Stimulated activated CD8-positive, alpha-beta memory T cell treated with anti-CD3 and anti-CD28 coated beads, Interleukin-15, amount 100 ng/mL, for 1 hour (primary cell): Measurements from ENCODE around the gene MMD.
A peak's percentile ranks its signal among the peaks of the same experiment; 100 is the strongest.
"Not testable (repeated sequence)": the region's sequence is repeated elsewhere in the genome, so short reads cannot be mapped to it uniquely, and the experiment has no call there.

Experiments used
- DNase-seq: peaks from one replicate; pipeline ENCODE4 v3.0.0-alpha.2; 2020; ENCODE audit warnings: low read depth

Gene MMD

DNA sequence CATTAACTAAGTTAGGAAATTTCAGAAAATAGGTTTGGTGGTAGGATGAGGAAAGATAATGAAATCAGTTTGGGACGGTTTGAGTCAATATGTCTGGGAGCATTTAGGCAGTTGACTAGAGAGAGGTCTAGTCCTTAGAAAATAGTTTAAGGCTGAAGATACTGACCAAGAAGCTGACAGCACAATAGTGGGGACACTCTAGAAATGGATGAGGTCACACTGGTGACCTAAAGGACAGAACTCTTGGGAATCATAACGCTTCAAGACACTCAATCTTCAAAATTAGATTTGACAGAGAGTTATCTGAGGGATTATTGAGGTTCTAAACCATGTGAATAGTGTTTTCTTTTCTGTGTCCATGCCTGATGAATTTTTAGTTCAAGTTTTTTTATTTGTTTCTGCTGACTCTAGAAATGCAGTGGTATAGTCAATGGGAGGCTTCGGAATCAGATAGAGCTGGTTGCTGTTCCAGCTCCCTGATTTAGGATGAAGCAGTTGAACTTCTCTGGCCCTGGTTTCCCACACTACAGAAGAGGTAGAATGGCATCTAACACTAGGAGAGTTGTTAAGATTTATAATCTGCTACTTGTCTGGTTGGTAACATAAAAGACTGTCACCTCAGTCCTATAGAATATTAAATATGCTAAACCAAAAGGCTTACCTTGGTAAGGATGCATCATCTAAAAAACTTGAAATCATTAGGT, 29.7 kb downstream of the MMD start:
- no peak for DNase-seq

DNA sequence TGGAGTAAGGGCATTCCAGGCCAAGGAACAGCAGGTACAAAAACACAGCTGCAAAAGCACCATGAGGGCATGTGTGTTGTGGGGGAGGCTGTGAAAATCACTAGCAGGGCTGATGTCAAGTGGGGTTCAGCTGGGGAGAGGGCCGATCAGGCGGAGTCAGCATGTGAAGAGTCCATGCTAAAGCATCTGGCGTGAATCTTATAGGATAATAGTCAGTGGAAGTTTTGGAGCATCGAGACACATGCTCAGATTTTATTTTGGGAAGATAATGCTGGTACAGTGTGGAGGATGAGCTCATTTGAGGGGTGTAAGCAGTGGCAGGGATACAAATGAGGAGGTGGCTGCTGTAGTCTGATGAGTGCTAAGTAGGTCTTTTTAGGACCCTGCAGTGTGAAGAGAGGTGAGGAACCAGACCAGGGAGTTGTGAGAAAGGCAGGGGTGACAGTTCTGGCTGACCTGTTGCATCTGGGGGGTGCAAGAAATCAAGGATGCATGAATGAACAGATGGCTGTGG, 30.3 kb downstream of the MMD start:
- no peak for DNase-seq

- no peak for DNase-seq
Measured at GRCh38 chr17:55390364-55390977, 31.2 kb downstream of the MMD start.

- DNase-seq = not testable (repeated sequence)
Measured at GRCh38 chr17:55389715-55390114, 31.9 kb downstream of the MMD start.

DNA sequence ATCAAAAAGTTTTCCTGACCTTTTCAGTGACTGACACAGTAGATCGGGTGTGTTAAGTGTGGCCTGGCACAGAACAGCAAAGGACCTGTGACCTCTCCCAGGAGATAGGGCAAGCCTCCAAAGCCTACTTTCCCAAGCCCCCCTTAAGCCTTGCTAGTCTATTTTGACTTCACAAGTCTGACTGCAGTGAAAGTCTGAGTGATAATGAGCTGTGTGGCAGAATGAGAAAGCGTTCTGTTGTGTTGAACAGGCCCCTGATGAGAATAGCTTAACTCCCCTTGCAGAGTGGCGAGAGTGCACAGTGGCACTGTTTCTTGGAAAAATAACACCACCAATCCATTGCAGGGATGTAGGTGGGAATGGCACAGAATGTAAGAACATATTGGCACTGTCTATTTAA, 32.8 kb downstream of the MMD start:
- DNase-seq = no peak

DNA sequence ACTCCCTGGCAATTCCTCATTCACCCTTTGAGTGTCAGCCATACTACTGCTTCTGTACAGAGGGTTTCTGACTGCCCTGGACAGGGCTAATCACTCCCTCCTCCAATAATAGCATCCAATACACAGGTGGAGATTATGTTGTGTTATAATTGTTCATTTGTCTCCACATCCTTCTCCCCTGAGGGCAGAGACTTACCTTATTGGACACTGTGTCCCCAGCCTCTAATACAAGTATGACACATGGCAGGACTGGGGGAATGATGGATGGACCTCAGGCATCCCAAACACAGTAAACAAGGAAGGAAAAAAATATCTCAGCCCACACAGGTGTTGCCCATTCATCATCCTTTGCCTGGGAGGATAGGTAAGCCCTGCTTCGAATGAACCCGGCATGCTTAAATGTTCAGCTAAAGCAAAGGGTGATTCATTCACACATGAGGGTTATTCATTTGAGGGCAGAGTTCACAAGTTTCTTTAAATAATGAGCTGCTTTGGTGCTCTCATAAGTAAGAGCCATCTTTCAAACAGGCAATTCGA, 34.8 kb downstream of the MMD start:
- DNase-seq = no peak

GRCh38 chr17:55384643-55385232, 36.9 kb downstream of the MMD start:
- DNase-seq = no peak

DNA sequence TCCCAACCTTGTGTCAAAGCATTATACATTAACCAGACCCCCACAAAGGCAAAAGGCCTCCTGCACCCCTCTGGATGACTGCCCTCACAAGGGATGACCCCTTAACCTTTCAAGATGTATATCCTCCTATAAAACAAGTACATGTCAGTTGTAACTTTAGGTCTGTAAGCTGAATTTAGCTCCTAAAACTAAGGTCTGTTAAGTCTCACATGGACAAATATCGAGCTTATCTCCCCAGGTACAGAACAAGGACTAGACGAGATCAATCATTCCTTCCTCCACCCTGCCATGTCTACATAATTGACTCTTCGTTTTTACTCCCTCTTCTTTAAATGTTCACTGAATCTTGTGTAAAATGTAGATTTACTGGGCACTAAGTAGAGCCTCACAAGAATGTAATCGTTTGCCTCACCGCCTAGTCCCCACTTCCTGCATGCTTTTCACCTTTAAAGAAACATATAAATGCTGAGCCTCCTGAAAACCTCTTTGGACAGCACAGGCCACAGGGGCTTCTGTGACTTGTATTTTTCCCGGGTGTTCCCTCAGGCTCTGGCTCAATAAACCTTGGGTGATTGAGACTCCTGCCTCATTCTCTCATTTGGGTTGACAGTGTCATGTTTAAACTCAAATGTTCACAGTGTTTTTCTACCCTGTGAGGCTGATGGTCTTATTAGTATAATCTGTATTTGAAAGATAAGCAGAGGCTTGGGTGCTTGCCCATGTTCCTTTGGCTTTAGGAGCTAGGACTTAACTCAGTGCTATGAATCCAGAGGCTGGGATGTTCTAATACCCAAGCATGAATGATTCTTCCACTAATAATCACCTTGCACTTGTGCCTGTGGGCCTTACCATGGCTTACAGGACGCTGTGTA, 37.6 kb downstream of the MMD start:
- DNase-seq = no peak

DNA sequence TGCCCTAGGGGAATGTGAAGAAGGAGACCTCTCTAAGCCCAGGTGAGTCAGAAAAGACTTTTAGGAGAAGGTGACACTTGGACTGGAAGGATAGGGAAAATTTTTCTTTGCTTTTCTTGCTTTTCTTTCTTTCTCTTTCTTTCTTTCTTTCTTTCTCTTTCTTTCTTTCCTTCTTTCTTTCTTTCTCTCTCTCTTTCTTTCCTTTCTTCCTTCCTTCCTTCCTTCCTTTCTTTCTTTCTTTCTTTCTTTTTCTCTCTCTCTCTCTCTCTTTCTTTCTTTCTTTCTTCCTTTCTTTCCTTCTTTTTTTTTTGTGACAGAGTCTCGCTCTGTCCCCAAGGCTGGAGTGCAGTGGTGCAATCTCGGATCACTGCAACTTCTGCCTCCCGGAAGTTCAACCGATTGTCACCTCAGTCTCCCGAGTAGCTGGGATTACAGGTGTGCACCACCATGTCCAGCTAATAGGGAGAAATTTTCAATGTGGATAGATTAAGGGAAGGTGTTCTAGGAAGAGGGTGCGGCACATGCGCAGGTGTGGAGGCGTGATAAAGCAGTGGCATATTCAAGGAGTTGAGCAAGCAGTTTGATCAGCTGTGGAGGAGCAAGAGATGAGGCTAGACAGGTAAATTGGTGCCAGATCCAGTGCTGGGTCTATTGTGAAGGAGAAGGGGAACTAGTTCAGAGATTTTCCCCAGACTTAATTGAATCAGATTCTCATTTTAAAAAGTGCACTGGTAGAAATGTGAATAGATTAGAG, 40.4 kb downstream of the MMD start:
- DNase-seq = no peak

DNA sequence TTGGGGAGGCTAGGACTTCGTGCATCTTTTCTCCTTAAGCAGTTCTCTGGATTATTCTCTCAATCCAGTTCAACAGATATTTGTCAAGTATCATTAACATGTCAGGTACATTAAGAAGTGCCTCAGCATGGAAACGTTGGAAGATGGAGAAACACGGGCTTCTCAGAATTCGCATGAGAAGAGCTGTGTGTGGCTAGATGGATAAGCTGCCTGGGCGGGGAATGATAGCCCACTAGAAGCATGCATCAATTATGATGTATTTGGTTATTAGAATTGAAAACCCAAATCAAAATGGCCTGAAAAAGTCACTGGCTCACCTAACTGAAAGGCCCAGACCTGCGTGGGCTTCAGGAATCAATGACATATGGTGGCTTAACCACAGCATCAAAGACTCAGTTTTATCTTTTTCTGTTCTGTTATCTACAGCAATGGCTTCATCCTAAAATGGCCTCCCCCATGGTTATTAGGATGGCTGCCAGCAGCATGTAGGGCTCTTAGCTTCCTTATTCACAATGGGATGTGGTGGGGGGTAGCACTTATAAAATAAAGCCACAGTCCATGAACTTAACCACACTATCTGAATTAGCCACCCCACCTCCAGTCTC, 43.9 kb downstream of the MMD start:
- DNase-seq = no peak

- no peak for DNase-seq
Measured at GRCh38 chr17:55368706-55369105, 52.9 kb downstream of the MMD start.

DNA sequence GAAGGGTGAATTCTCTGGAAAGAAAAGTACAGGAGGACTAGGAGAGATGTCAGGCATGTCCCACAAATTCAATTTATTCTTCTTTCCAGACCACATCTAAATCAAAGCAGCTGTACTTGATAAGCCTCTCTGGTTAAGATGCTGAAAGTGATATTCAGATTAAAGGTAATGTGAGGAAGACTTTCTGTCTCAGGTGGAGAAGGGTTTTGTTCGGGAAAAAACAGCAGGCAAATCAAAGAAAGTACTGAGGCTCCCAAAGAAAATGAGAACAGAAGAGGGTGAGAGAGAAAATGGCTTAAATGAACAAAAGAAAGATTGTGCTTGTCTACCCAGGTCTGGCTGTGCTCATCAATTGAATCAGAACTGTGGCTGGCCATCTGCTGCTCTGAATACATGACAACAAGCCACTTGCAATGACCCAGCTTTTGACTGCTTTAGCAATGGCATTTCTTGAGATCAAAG, 55.6 kb downstream of the MMD start:
- no peak for DNase-seq

GRCh38 chr17:55363033-55363432, 58.6 kb downstream of the MMD start:
- no peak for DNase-seq

DNA sequence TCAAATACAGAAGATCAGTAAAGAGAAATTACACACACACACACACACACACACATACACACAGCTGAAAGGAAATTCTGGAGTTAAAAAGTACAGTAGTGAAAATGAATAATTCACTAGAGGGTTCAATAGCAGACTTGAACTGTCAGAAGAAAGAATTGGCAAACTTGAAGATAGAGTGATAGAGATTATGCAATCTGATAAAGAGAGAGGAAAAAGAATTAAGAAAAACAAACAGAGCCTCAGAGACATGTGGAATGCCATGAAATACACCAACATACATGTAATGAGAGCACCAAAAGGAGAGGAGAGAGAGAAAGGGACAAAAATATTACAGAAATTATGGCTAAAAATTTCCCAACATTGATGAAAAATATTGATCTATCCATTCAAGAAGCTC, 60.7 kb downstream of the MMD start:
- DNase-seq = no peak

DNA sequence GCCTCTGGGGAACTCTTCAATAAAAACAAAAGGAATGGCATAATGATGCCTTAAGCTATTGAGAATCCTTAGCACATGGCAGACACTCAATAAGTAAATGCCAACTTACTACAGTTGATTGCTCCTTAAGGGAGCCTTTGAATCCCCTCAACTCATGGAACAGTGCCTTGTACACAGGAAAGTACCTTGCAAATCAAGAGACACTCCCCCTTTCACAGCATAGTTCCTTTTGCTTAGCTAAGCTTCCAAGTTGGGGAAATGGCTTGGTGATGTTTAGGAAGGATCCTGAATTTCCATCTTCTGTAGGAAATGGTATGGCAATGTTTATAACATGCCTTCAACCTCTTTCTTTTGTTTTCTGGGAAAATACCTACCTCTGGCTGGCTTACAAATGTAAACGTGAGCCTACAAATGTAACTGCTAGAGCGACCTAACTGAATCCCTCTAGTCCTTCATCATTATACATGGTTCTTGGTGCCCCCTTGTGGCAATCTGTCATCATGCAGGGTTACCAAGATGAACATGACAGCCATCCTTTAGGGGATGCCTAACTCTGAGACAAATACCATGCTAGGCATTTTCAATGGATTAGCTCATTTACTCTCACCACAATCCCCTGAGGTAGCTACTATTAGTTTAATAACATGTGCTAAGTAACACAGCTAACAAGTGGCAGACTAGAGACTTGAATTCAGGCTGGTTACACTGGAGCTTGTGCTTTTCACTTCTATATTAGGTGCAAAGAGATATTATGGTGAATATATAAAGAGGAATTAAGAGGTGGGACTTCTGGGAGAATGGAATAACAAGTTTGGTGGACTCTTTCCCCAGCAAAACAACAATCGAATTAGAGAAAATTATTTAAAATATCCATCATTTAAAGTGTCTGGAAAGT, 65.0 kb downstream of the MMD start:
- DNase-seq = peak; percentile 55

DNA sequence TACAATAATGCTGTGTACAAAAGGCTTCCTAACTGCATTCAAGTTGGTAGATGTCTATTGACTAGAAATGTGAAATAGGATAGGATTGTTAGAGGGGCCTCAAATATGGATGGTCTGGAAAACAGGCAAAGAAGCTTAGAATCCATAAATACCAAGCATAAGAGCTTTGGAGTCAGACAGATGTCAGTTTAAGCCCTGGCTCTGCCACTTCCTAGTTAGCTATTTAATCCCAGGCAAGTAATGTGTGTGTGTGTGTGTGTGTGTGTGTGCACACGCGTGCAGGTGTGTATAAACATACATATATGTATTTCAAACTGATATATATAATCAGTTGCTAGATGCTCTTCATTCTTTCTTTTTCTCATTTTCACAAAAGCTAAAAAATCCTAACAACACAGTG, 66.7 kb downstream of the MMD start:
- no peak for DNase-seq

DNA sequence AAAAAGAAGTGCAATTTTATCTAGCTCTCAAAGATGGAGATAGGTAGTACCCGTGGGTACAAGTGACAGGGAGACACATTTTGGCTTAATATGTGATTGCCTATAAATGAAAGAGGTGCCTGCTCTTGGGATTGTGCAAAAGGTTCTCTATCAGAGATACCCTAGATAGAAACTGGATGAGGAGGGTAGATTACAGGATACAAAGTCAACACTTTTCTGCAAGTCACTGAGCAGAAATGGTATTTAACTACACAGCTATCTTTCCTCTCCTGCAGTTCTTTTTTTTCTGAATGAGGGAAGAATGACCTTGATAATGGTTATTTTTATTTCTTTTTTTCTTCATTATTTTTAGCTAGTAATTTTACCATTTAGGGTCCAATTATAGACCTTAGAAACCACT, 67.6 kb downstream of the MMD start:
- no peak for DNase-seq

DNA sequence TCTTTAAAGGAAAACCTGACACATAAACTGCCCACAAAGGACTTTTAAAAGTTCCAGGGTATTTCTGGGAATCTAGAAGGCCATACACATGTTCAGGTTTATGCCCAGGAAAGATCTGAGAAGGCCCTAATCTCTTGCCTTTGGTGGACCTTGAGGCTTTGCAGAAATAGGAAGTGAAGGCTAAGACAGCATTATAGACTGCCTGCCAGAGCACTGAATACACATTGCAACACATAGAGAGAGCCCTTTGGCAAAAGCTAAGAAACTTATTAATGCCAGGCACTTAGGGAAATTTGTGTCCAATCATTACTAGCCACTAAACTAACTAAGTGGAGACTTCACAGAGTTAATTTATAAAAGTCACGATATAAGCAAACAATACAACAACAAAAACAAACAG, 70.4 kb downstream of the MMD start:
- no peak for DNase-seq

DNA sequence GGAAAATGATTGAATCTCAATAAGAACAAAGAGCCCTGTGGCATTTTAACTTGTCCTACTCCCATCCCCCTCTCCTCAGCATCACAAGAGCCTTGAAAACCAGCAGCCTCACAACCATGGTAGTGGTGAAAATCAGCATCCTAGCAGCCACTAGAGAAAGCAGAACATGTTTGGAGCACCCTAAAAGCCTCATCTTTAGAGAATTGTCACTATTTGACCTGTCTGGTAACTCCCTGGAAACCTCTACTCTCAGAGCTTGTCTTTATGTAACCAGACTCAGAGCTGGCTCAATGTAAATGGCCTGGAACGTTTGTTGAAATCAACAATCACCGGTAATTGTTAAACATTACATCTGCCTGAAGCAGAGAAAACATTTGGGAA, 70.8 kb downstream of the MMD start:
- DNase-seq = no peak
